GM12875 (cell line): ENCODE results near the gene CLDND1.

ENCODE experiments used
- H3K4me3 ChIP-seq: one replicate; pipeline ENCODE4 v1.5.1; 2011; ENCODE audit warnings: low read depth, low read length, control low read depth
- TF ChIP-seq, protein P1 (sequence below): IDR thresholded peaks from 2 replicates; pipeline ENCODE4 v1.5.1; 2011; ENCODE audit warnings: low read depth, mild to moderate bottlenecking, control low read depth, inconsistent platforms, low read length, moderate library complexity, borderline replicate concordance; ENCODE audit not compliant: insufficient read depth

The CLDND1 gene

DNA sequence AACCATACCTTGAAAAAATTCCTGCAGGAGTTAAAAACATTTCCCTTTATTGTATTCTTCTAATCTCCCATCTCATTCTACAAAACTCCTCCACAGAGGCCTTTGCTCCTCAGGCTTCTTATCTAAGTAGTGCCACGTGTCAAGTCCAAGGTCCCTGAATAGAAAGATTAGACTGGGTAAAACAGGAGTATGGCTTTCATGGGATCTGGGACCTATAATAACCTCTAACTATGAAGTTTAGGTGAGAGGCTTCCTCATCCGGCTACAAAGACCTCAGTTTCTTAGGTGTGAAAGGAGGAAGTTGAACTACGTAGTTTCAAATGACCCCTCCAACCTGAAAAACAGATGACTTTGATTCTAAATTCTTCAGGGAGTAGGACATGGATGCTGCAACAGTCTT, 29.1 kb upstream of the CLDND1 start:
- peak overlapping the region; percentile 40 for H3K4me3 ChIP-seq
- TF ChIP-seq, protein P1, sequence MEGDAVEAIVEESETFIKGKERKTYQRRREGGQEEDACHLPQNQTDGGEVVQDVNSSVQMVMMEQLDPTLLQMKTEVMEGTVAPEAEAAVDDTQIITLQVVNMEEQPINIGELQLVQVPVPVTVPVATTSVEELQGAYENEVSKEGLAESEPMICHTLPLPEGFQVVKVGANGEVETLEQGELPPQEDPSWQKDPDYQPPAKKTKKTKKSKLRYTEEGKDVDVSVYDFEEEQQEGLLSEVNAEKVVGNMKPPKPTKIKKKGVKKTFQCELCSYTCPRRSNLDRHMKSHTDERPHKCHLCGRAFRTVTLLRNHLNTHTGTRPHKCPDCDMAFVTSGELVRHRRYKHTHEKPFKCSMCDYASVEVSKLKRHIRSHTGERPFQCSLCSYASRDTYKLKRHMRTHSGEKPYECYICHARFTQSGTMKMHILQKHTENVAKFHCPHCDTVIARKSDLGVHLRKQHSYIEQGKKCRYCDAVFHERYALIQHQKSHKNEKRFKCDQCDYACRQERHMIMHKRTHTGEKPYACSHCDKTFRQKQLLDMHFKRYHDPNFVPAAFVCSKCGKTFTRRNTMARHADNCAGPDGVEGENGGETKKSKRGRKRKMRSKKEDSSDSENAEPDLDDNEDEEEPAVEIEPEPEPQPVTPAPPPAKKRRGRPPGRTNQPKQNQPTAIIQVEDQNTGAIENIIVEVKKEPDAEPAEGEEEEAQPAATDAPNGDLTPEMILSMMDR: no peak

DNA sequence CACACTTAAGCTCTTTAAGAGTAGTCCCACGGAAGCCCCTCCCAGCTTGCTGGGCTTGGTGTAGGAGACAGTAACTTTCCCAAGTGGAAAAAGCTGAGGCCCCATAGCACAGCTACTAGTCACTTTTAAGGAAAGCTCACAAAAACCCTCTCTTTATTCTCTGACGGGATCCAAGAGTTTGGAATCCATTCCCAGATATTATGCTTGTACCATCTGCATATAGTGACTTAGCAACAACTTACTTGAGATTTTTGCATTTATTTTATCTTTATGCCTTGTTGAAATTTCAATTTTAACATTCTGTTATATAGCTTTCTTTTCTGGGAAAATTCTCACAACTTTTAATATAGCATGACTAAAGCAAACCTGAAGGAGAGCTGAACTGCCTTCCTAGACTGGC, 28.5 kb upstream of the CLDND1 start:
- peak overlapping the region; percentile 15 for H3K4me3 ChIP-seq
- TF ChIP-seq, protein P1: no peak

DNA sequence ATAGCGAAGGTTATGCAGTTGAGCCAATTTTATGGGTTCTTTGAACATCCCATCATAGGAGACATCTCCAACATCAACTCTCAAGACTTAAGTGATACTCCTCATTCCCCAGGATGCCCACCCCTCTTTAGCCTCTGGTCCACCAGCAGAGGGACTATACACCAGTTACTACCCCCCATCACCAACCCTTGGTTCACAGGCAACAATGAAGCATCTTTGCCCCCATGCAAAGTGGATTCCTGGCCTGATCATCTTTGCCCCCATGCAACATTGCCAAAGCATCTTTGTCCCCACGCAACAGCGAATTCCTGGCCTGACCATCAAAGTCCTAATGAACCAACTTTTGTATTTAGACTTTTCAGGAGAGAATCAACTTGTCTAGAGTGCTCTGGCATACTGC, 28.1 kb upstream of the CLDND1 start:
- peak overlapping the region; percentile 15 for H3K4me3 ChIP-seq
- TF ChIP-seq, protein P1: no peak

- TF ChIP-seq, protein P1: no peak
- H3K4me3 ChIP-seq: no peak overlapping the region
Observed at GRCh38 chr3:98548544-98548943, 25.8 kb upstream of the CLDND1 start.

- peak overlapping the region; percentile 27 for H3K4me3 ChIP-seq
- TF ChIP-seq, protein P1: no peak
Observed at GRCh38 chr3:98545940-98546339, 23.2 kb upstream of the CLDND1 start.

GRCh38 chr3:98542623-98543022, 19.9 kb upstream of the CLDND1 start:
- TF ChIP-seq, protein P1: no peak
- no peak overlapping the region for H3K4me3 ChIP-seq

- no peak overlapping the region for H3K4me3 ChIP-seq
- TF ChIP-seq, protein P1: no peak
Observed at GRCh38 chr3:98541695-98542094, 19.0 kb upstream of the CLDND1 start.
